ENCODE data around the gene MYO16.

MYO16 gene

DNA sequence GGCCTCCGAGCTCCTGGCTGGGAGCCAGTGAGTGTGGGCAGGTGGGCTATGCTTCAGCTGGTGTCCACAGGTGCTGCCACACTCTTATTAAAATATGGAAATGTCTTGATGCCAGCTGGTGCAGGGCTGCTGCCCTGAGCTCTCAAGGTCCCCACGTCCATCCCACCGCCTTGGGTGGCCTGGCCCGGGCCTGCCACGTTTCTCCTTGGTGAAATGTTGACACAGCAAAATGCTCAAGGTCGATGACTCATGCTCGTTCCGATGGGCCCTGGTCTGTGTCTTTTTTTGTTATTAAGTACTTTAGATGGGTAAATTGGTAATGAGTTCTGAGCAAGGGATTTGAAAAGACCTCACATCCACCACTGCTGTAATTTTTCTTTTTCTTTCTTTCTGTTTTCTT is 524.7 kb downstream of the MYO16 start:
- no peaks in the 10 kb centered on the region for H3K36me3 ChIP-seq (ENCODE audit: insufficient read depth, insufficient read length, low read length)
- H3K27me3 ChIP-seq (ENCODE audit: insufficient read depth, insufficient read length) = no peaks in the 10 kb centered on the region
- no peak overlapping the region for H3K4me3 ChIP-seq (ENCODE audit: insufficient read length, low read depth)
- no peak for DNase-seq (ENCODE audit: low read depth, low spot score)
- peaks cover 2% of the 10 kb centered on the region for H3K4me1 ChIP-seq (ENCODE audit: insufficient read depth, insufficient read length)
- TF ChIP-seq SUZ12 (IDR thresholded peaks at IDR 0.05; ENCODE audit: extremely low read depth, insufficient read depth, insufficient read length) (no peak), YY1 (IDR thresholded peaks at IDR 0.05; ENCODE audit: insufficient read depth, insufficient read length) (no peak), ZNF274 (IDR thresholded peaks at IDR 0.05; ENCODE audit: low read depth, low read length) (no peak)
- H3K9me3 ChIP-seq (ENCODE audit: insufficient read depth, low read length) = no peaks in the 10 kb centered on the region
- no peak overlapping the region for H3K9ac ChIP-seq (ENCODE audit: insufficient read length, low read depth)

- TF ChIP-seq SUZ12 (IDR thresholded peaks at IDR 0.05; ENCODE audit: extremely low read depth, insufficient read depth, insufficient read length) = no peak
- TF ChIP-seq ZNF274 (IDR thresholded peaks at IDR 0.05; ENCODE audit: low read depth, low read length) = no peak
- Histone ChIP-seq H3K36me3 (ENCODE audit: insufficient read depth, insufficient read length, low read length) (no peaks in the 10 kb centered on the region), H3K4me1 (ENCODE audit: insufficient read depth, insufficient read length) (peaks cover 2% of the 10 kb centered on the region), H3K4me3 (ENCODE audit: insufficient read length, low read depth) (no peak overlapping the region), H3K9ac (ENCODE audit: insufficient read length, low read depth) (no peak overlapping the region), H3K9me3 (ENCODE audit: insufficient read depth, low read length) (no peaks in the 10 kb centered on the region), H3K27me3 (ENCODE audit: insufficient read depth, insufficient read length) (no peaks in the 10 kb centered on the region)
- DNase-seq (ENCODE audit: low read depth, low spot score) = no peak
Measured at GRCh38 chr13:109154546-109154945, 525.1 kb downstream of the MYO16 start.

GRCh38 chr13:109154966-109155761 is 525.8 kb downstream of the MYO16 start:
- Histone ChIP-seq H3K27me3 (ENCODE audit: insufficient read depth, insufficient read length) (no peaks in the 10 kb centered on the region), H3K36me3 (ENCODE audit: insufficient read depth, insufficient read length, low read length) (no peaks in the 10 kb centered on the region), H3K4me1 (ENCODE audit: insufficient read depth, insufficient read length) (peaks cover 2% of the 10 kb centered on the region), H3K4me3 (ENCODE audit: insufficient read length, low read depth) (no peak overlapping the region), H3K9ac (ENCODE audit: insufficient read length, low read depth) (no peak overlapping the region), H3K9me3 (ENCODE audit: insufficient read depth, low read length) (no peaks in the 10 kb centered on the region)
- no peak for DNase-seq (ENCODE audit: low read depth, low spot score)
- TF ChIP-seq YY1 (IDR thresholded peaks at IDR 0.05; ENCODE audit: insufficient read depth, insufficient read length) = no peak
- TF ChIP-seq ZNF274 (IDR thresholded peaks at IDR 0.05; ENCODE audit: low read depth, low read length) = no peak
- TF ChIP-seq SUZ12 (IDR thresholded peaks at IDR 0.05; ENCODE audit: extremely low read depth, insufficient read depth, insufficient read length) = no peak

DNA sequence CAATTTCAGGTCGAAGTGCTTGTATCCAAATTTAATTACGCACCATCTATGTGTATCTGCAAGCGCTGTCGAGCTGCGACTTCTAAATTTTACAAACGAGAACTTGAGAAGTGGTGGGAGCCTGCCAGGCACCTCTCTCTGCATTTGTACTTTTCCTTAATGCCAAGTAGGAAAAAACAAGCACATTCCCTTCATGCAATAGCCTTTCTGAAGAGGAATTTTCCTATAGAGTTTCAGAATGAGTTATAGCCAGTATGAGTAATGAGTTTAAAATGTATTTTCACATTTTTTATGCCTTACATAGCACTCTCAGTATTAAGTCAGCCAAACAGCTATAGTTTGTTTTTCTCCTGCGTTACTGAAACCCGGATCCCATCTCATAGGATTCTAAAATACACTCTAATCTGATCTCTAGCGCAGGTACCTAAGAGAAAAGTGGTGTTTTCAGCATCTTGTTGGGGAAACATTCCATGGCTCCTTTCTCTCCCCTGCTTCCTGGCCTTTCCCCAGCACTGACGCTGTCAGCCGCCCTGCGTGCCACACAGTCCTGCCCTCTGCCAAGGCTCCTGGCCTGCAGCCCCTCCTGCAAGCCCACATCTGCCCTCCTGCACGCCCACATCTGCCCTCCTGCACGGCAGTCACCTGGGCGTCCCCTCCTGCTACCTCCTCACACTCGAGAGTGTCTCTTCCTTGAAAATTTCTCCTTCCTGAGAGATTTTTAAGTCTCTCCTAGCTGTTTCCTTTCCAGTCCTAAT is 526.9 kb downstream of the MYO16 start:
- Histone ChIP-seq H3K9me3 (ENCODE audit: insufficient read depth, low read length) (no peaks in the 10 kb centered on the region), H3K27me3 (ENCODE audit: insufficient read depth, insufficient read length) (no peaks in the 10 kb centered on the region), H3K9ac (ENCODE audit: insufficient read length, low read depth) (no peak overlapping the region), H3K4me3 (ENCODE audit: insufficient read length, low read depth) (no peak overlapping the region), H3K4me1 (ENCODE audit: insufficient read depth, insufficient read length) (peaks cover 2% of the 10 kb centered on the region), H3K36me3 (ENCODE audit: insufficient read depth, insufficient read length, low read length) (no peaks in the 10 kb centered on the region)
- no peak for DNase-seq (ENCODE audit: low read depth, low spot score)
- TF ChIP-seq YY1 (IDR thresholded peaks at IDR 0.05; ENCODE audit: insufficient read depth, insufficient read length) (no peak), SUZ12 (IDR thresholded peaks at IDR 0.05; ENCODE audit: extremely low read depth, insufficient read depth, insufficient read length) (no peak), ZNF274 (IDR thresholded peaks at IDR 0.05; ENCODE audit: low read depth, low read length) (no peak)

GRCh38 chr13:109157275-109157674 is 527.9 kb downstream of the MYO16 start:
- TF ChIP-seq SUZ12 (IDR thresholded peaks at IDR 0.05; ENCODE audit: extremely low read depth, insufficient read depth, insufficient read length) = no peak
- no peak for TF ChIP-seq ZNF274 (IDR thresholded peaks at IDR 0.05; ENCODE audit: low read depth, low read length)
- TF ChIP-seq YY1 (IDR thresholded peaks at IDR 0.05; ENCODE audit: insufficient read depth, insufficient read length) = no peak
- no peaks in the 10 kb centered on the region for H3K27me3 ChIP-seq (ENCODE audit: insufficient read depth, insufficient read length)
- H3K9me3 ChIP-seq (ENCODE audit: insufficient read depth, low read length) = no peaks in the 10 kb centered on the region
- DNase-seq (ENCODE audit: low read depth, low spot score) = no peak
- H3K9ac ChIP-seq (ENCODE audit: insufficient read length, low read depth) = no peak overlapping the region
- H3K4me1 ChIP-seq (ENCODE audit: insufficient read depth, insufficient read length) = peaks cover 2% of the 10 kb centered on the region
- H3K36me3 ChIP-seq (ENCODE audit: insufficient read depth, insufficient read length, low read length) = no peaks in the 10 kb centered on the region
- H3K4me3 ChIP-seq (ENCODE audit: insufficient read length, low read depth) = no peak overlapping the region

DNA sequence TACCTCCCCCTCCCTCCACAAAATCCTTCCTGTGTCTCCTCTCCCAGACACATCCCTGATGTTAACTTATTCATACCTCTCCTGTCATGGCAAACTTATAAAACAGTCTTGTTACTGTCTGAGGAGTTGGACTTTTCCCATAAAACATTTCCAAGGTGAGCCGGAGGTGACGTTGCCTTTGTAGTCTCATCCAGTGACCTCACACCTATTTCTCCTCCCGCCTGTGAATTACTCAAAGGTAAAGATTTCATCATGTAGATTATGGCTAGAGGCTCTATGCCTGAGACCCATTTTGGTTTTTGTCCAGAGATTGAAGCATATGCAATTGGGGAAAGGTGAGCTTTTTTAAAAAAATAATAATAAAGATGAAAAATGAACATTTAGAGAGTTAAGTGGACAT is 529.0 kb downstream of the MYO16 start:
- Histone ChIP-seq H3K27me3 (ENCODE audit: insufficient read depth, insufficient read length) (no peaks in the 10 kb centered on the region), H3K36me3 (ENCODE audit: insufficient read depth, insufficient read length, low read length) (no peaks in the 10 kb centered on the region), H3K4me1 (ENCODE audit: insufficient read depth, insufficient read length) (peaks cover 2% of the 10 kb centered on the region), H3K9me3 (ENCODE audit: insufficient read depth, low read length) (no peaks in the 10 kb centered on the region), H3K4me3 (ENCODE audit: insufficient read length, low read depth) (no peak overlapping the region), H3K9ac (ENCODE audit: insufficient read length, low read depth) (no peak overlapping the region)
- DNase-seq (ENCODE audit: low read depth, low spot score) = no peak
- TF ChIP-seq SUZ12 (IDR thresholded peaks at IDR 0.05; ENCODE audit: extremely low read depth, insufficient read depth, insufficient read length) (no peak), ZNF274 (IDR thresholded peaks at IDR 0.05; ENCODE audit: low read depth, low read length) (no peak), YY1 (IDR thresholded peaks at IDR 0.05; ENCODE audit: insufficient read depth, insufficient read length) (no peak)

GRCh38 chr13:109159650-109160309 is 530.4 kb downstream of the MYO16 start:
- TF ChIP-seq SUZ12 (IDR thresholded peaks at IDR 0.05; ENCODE audit: extremely low read depth, insufficient read depth, insufficient read length) = no peak
- no peak for TF ChIP-seq ZNF274 (IDR thresholded peaks at IDR 0.05; ENCODE audit: low read depth, low read length)
- TF ChIP-seq YY1 (IDR thresholded peaks at IDR 0.05; ENCODE audit: insufficient read depth, insufficient read length) = no peak
- no peak overlapping the region for H3K4me3 ChIP-seq (ENCODE audit: insufficient read length, low read depth)
- H3K9ac ChIP-seq (ENCODE audit: insufficient read length, low read depth) = no peak overlapping the region
- H3K4me1 ChIP-seq (ENCODE audit: insufficient read depth, insufficient read length) = peaks cover 2% of the 10 kb centered on the region
- no peak for DNase-seq (ENCODE audit: low read depth, low spot score)
- no peaks in the 10 kb centered on the region for H3K36me3 ChIP-seq (ENCODE audit: insufficient read depth, insufficient read length, low read length)
- H3K9me3 ChIP-seq (ENCODE audit: insufficient read depth, low read length) = no peaks in the 10 kb centered on the region
- H3K27me3 ChIP-seq (ENCODE audit: insufficient read depth, insufficient read length) = no peaks in the 10 kb centered on the region
